Nephron (organoid): ENCODE results near the gene FGF19.
"Not testable (repeated sequence)": the region's sequence is repeated elsewhere in the genome, so short reads cannot be mapped to it uniquely, and the experiment has no call there.

Experiments
- H3K27ac Mint-ChIP-seq, 3 experiments: 2 replicates each; pipeline ENCODE4 v1.8.0; 2020; ENCODE audit warnings: mixed read lengths in 3 of 3, mild to moderate bottlenecking in 2 of 3, moderate library complexity in 1 of 3
- H3K27me3 Mint-ChIP-seq: 2 replicates; pipeline ENCODE4 v1.8.0; 2021; ENCODE audit warnings: low read depth, mild to moderate bottlenecking, moderate library complexity, mixed read lengths
- H3K36me3 Mint-ChIP-seq: 2 replicates; pipeline ENCODE4 v1.8.0; 2020; ENCODE audit warnings: low read depth, mixed read lengths
- H3K4me1 Mint-ChIP-seq: 2 replicates; pipeline ENCODE4 v1.8.0; 2020; ENCODE audit warnings: mixed read lengths
- H3K4me3 Mint-ChIP-seq, 3 experiments: 2 replicates each; pipeline ENCODE4 v1.8.0; 2020; ENCODE audit warnings: mild to moderate bottlenecking in 3 of 3, mixed read lengths in 3 of 3, moderate library complexity in 2 of 3
- H3K9me3 Mint-ChIP-seq: 2 replicates; pipeline ENCODE4 v1.8.0; 2020; ENCODE audit warnings: mixed read lengths
- CTCF ChIP-seq, 3 experiments: fragments of 200-600 bp; sonication (generic); IDR thresholded peaks; one replicate each; pipeline ENCODE4 v1.5.0; 2021; ENCODE audit warnings: antibody characterized with exemption in 3 of 3; ENCODE audit not compliant: unreplicated experiment in 3 of 3

Gene FGF19

GRCh38 chr11:69692422-69692821, 11.4 kb downstream of the FGF19 start:
- Mint-ChIP-seq H3K36me3 (no peaks in the 10 kb centered on the region), H3K27me3 (peaks cover 46% of the 10 kb centered on the region), H3K27ac (no peak overlapping the region), H3K9me3 (peaks cover 14% of the 10 kb centered on the region), H3K4me1 (peaks cover 9% of the 10 kb centered on the region), H3K4me3 (no peak overlapping the region)
- TF ChIP-seq CTCF (IDR thresholded peaks at IDR 0.05; ENCODE audit: unreplicated experiment in 3 of 3), result no peak

- Mint-ChIP-seq H3K4me1 (peaks cover 4% of the 10 kb centered on the region), H3K36me3 (no peaks in the 10 kb centered on the region), H3K9me3 (peaks cover 14% of the 10 kb centered on the region), H3K27me3 (peaks cover 40% of the 10 kb centered on the region), H3K4me3 (no peak overlapping the region), H3K27ac (no peak overlapping the region)
- TF ChIP-seq CTCF (IDR thresholded peaks at IDR 0.05; ENCODE audit: unreplicated experiment in 3 of 3), result no peak
These were observed 12.4 kb downstream of the FGF19 start for GRCh38 chr11:69691463-69691862.

- H3K27me3 Mint-ChIP-seq, result peaks cover 47% of the 10 kb centered on the region
- peaks cover 14% of the 10 kb centered on the region for H3K9me3 Mint-ChIP-seq
- no peaks in the 10 kb centered on the region for H3K36me3 Mint-ChIP-seq
- H3K4me3 Mint-ChIP-seq, result no peak overlapping the region
- no peak overlapping the region for H3K27ac Mint-ChIP-seq
- TF ChIP-seq CTCF (IDR thresholded peaks at IDR 0.05; ENCODE audit: unreplicated experiment in 3 of 3), result no peak
- H3K4me1 Mint-ChIP-seq, result no peaks in the 10 kb centered on the region
These were observed 14.1 kb downstream of the FGF19 start for GRCh38 chr11:69689484-69690319.

- not testable (repeated sequence) for H3K4me3 Mint-ChIP-seq, H3K27ac Mint-ChIP-seq, H3K4me1 Mint-ChIP-seq, H3K36me3 Mint-ChIP-seq
- peaks cover 41% of the 10 kb centered on the region for H3K27me3 Mint-ChIP-seq
- peaks cover 14% of the 10 kb centered on the region for H3K9me3 Mint-ChIP-seq
These were observed 15.7 kb downstream of the FGF19 start for GRCh38 chr11:69687969-69688771.

GRCh38 chr11:69686856-69687255, 17.0 kb downstream of the FGF19 start:
- no peak overlapping the region for H3K4me3 Mint-ChIP-seq
- no peaks in the 10 kb centered on the region for H3K4me1 Mint-ChIP-seq
- H3K27me3 Mint-ChIP-seq, result peaks cover 33% of the 10 kb centered on the region
- H3K36me3 Mint-ChIP-seq, result no peaks in the 10 kb centered on the region
- H3K9me3 Mint-ChIP-seq, result peaks cover 7% of the 10 kb centered on the region
- no peak for TF ChIP-seq CTCF (IDR thresholded peaks at IDR 0.05; ENCODE audit: unreplicated experiment in 3 of 3)
- H3K27ac Mint-ChIP-seq, result no peak overlapping the region

- Mint-ChIP-seq H3K36me3 (no peaks in the 10 kb centered on the region), H3K27me3 (peaks cover 33% of the 10 kb centered on the region), H3K4me3 (peak overlapping the region in 1 of 3 experiments; percentile 6), H3K4me1 (no peaks in the 10 kb centered on the region), H3K9me3 (peaks cover 3% of the 10 kb centered on the region), H3K27ac (no peak overlapping the region)
- TF ChIP-seq CTCF (IDR thresholded peaks at IDR 0.05; ENCODE audit: unreplicated experiment in 3 of 3), result no peak
These were observed 17.4 kb downstream of the FGF19 start for GRCh38 chr11:69686452-69686851.
